Coronary artery (tissue), 2 donors: ENCODE measurements around the gene ZNF618.

Source experiments
- DNase-seq: peaks from one replicate; pipeline ENCODE4 v3.0.0-alpha.2; 2017; ENCODE audit warnings: low spot score
- H3K27ac ChIP-seq, 2 donors: fragments of 200-600 bp; sonication (generic); one replicate each; pipeline ENCODE4 v1.5.1; 2016 to 2019
- H3K4me3 ChIP-seq: fragments of 200-600 bp; sonication (generic); 2 replicates; pipeline ENCODE4 v1.5.1; 2016; ENCODE audit warnings: mild to moderate bottlenecking, moderate library complexity
- CTCF ChIP-seq: fragments of 200-600 bp; sonication (generic); IDR thresholded peaks from one replicate; pipeline ENCODE4 v1.5.1; 2019; ENCODE audit warnings: antibody characterized with exemption

The ZNF618 gene

GRCh38 chr9:114012126-114012525 is 136.0 kb downstream of the ZNF618 start:
- no peak overlapping the region for H3K4me3 ChIP-seq
- H3K27ac ChIP-seq = no peak overlapping the region
- DNase-seq = peak; percentile 22
- TF ChIP-seq CTCF = no peak

- no peak overlapping the region for H3K27ac ChIP-seq
- DNase-seq = no peak
- no peak overlapping the region for H3K4me3 ChIP-seq
- TF ChIP-seq CTCF = no peak
Observed at GRCh38 chr9:114014044-114014443, 137.9 kb downstream of the ZNF618 start.

GRCh38 chr9:114015607-114016006 is 139.5 kb downstream of the ZNF618 start:
- no peak for TF ChIP-seq CTCF
- H3K27ac ChIP-seq = no peak overlapping the region
- no peak overlapping the region for H3K4me3 ChIP-seq
- no peak for DNase-seq

GRCh38 chr9:114016101-114016500 is 140.0 kb downstream of the ZNF618 start:
- H3K27ac ChIP-seq = no peak overlapping the region
- DNase-seq = peak; percentile 38
- TF ChIP-seq CTCF = no peak
- no peak overlapping the region for H3K4me3 ChIP-seq

- peak; percentile 59 for DNase-seq
- H3K27ac ChIP-seq = no peak overlapping the region
- no peak overlapping the region for H3K4me3 ChIP-seq
- TF ChIP-seq CTCF = no peak
Observed at GRCh38 chr9:114016629-114017423, 140.7 kb downstream of the ZNF618 start.

- DNase-seq = peak; percentile 66
- Histone ChIP-seq H3K4me3 (no peak overlapping the region), H3K27ac (no peak overlapping the region)
- no peak for TF ChIP-seq CTCF
Observed at GRCh38 chr9:114017741-114018715, 141.9 kb downstream of the ZNF618 start.
